Prostate gland (tissue), 2 donors: ENCODE measurements around the gene SYNGR1.

Source experiments
- CTCF ChIP-seq, 4 experiments: fragments of 200-600 bp in 2 of 4; fragments of 450-650 bp in 2 of 4; sonication (generic) in 2 of 4; IDR thresholded peaks; 1 replicate in 3 of 4; 2 replicates in 1 of 4; pipeline ENCODE4 v1.5.1; 2016 to 2019; ENCODE audit warnings: antibody characterized with exemption in 4 of 4, mild to moderate bottlenecking in 2 of 4, moderate library complexity in 2 of 4
- POLR2A ChIP-seq: fragments of 450-650 bp; IDR thresholded peaks from one replicate; pipeline ENCODE4 v1.6.1; 2016; ENCODE audit warnings: antibody characterized with exemption, mild to moderate bottlenecking
- POLR2AphosphoS5 ChIP-seq: sonication (generic); formaldehyde crosslinking; IDR thresholded peaks from one replicate; pipeline ENCODE4 v1.6.1; 2017; ENCODE audit warnings: antibody characterized with exemption

GRCh38 chr22:39421691-39422090 is 71.9 kb downstream of the SYNGR1 start:
- TF ChIP-seq CTCF (IDR thresholded peaks at IDR 0.05) (no peak), POLR2A (no peak), POLR2AphosphoS5 (no peak)
